Left lung (tissue), 10 donors: ENCODE results near the gene ACOT4. TPM values are rescaled to one million over a fixed set of nuclear protein-coding genes. Genes with fewer than 3 reads are reported as not detected.

ENCODE experiments used
- ATAC-seq: fragments of 200-7000 bp; cut with Tn5 transposase; one replicate; pipeline ENCODE4 v1.9.1; 2020; ENCODE audit warnings: moderate library complexity
- DNase-seq, 4 donors: peaks; one replicate each; pipeline ENCODE4 v3.0.0-alpha.2; 2013 to 2020
- H3K27ac ChIP-seq, 2 donors: fragments of 200-600 bp; sonication (generic) in 1 of 2; one replicate each; pipeline versions ENCODE4 v1.5.0 to v1.8.0; 2020 to 2021
- H3K27me3 ChIP-seq, 2 donors: fragments of 200-600 bp; sonication (generic) in 1 of 2; one replicate each; pipeline versions ENCODE4 v1.5.0 to v1.8.0; 2020 to 2021
- H3K36me3 ChIP-seq, 2 donors: fragments of 200-600 bp; sonication (generic) in 1 of 2; one replicate each; pipeline versions ENCODE4 v1.5.0 to v1.8.0; 2020 to 2021
- H3K4me1 ChIP-seq, 2 donors: fragments of 200-600 bp; one replicate each; pipeline ENCODE4 v1.8.0; 2021
- H3K4me3 ChIP-seq, 2 donors: fragments of 200-600 bp; sonication (generic) in 1 of 2; one replicate each; pipeline versions ENCODE4 v1.5.0 to v1.8.0; 2020 to 2021; ENCODE audit warnings: mild to moderate bottlenecking in 1 of 2
- H3K9me3 ChIP-seq, 2 donors: fragments of 200-600 bp; sonication (generic) in 1 of 2; one replicate each; pipeline versions ENCODE4 v1.5.0 to v1.8.0; 2020 to 2021
- CTCF ChIP-seq, 2 donors: fragments of 200-600 bp; sonication (generic) in 1 of 2; IDR thresholded peaks; one replicate each; pipeline versions ENCODE4 v1.5.0 to v1.8.0; 2021; ENCODE audit warnings: antibody characterized with exemption in 2 of 2
- intact Hi-C, 2 donors: fragments of 100-400 bp; cut with DNase I; formaldehyde crosslinking; loops; one replicate each; pipeline versions ENCODE4 v1.11.2 to v1.14.2; 2022
- polyA plus RNA-seq, 6 donors: library from polyadenylated mRNA; unstranded; fragments of 120-200 nt; gene quantifications; one replicate each; pipeline ENCODE4 v1.2.1, GENCODE V29; 2013; ENCODE audit not compliant: insufficient read length in 6 of 6
- total RNA-seq, 2 donors: library from RNA; stranded (reverse); fragmentation: NEBNext Ultra II Directional; extraction: Animal tissue kit (Norgen Biotek cat#: 25700); gene quantifications; one replicate each; pipeline ENCODE4 v1.2.1, GENCODE V29; 2021
- donor health status: DM: no; HTN: yes; CAD: no.
- donor health status: DM: no; HTN: no; CAD: no.

The ACOT4 gene
- total and polyA plus RNA-seq, 8 donors, result 0.53 to 4.8 (median 0.73) TPM

- Histone ChIP-seq H3K4me3 (no peak overlapping the region), H3K27me3 (peaks cover 0 to 22% of the 10 kb centered on the region in 2 donors), H3K27ac (no peak overlapping the region), H3K36me3 (no peaks in the 10 kb centered on the region), H3K4me1 (peaks cover 0 to 9% of the 10 kb centered on the region in 2 donors), H3K9me3 (no peaks in the 10 kb centered on the region)
- TF ChIP-seq CTCF (IDR thresholded peaks at IDR 0.05), result no peak
- intact Hi-C loops, result no loop called here
- ATAC-seq (no peak), DNase-seq (no peak)
These were observed 21.8 kb downstream of the ACOT4 start for GRCh38 chr14:73613419-73613963.

- H3K4me1 ChIP-seq, result peaks cover 0 to 8% of the 10 kb centered on the region in 2 donors
These were observed 25.2 kb downstream of the ACOT4 start for GRCh38 chr14:73616831-73617230.

GRCh38 chr14:73619524-73619923, 27.9 kb downstream of the ACOT4 start:
- DNase-seq (no peak), ATAC-seq (no peak)
- Histone ChIP-seq H3K27ac (no peak overlapping the region), H3K27me3 (no peaks in the 10 kb centered on the region), H3K4me1 (no peaks in the 10 kb centered on the region), H3K36me3 (no peaks in the 10 kb centered on the region), H3K9me3 (no peaks in the 10 kb centered on the region), H3K4me3 (no peak overlapping the region)
- TF ChIP-seq CTCF (IDR thresholded peaks at IDR 0.05), result no peak
- intact Hi-C loops, result no loop called here

More at GRCh38 chr14:73616831-73617230, 25.2 kb downstream of the ACOT4 start:
- ATAC-seq (no peak), DNase-seq (no peak)
- Histone ChIP-seq H3K27me3 (peaks cover 0 to 19% of the 10 kb centered on the region in 2 donors), H3K36me3 (no peaks in the 10 kb centered on the region), H3K27ac (no peak overlapping the region), H3K9me3 (no peaks in the 10 kb centered on the region), H3K4me3 (no peak overlapping the region)
- TF ChIP-seq CTCF (IDR thresholded peaks at IDR 0.05), result no peak
- intact Hi-C loops, result no loop called here

- H3K4me3 ChIP-seq, result no peak overlapping the region
- H3K36me3 ChIP-seq, result no peaks in the 10 kb centered on the region
- H3K27ac ChIP-seq, result no peak overlapping the region
- DNase-seq (no peak), ATAC-seq (no peak)
- intact Hi-C loops, result no loop called here
- TF ChIP-seq CTCF (IDR thresholded peaks at IDR 0.05), result no peak
- no peaks in the 10 kb centered on the region for H3K9me3 ChIP-seq
- no peaks in the 10 kb centered on the region for H3K4me1 ChIP-seq
- no peaks in the 10 kb centered on the region for H3K27me3 ChIP-seq
These were observed 28.6 kb downstream of the ACOT4 start for GRCh38 chr14:73620268-73620667.

- H3K9me3 ChIP-seq, result no peaks in the 10 kb centered on the region
- no peaks in the 10 kb centered on the region for H3K27me3 ChIP-seq
- intact Hi-C loops, result no loop called here
- no peaks in the 10 kb centered on the region for H3K36me3 ChIP-seq
- no peak for TF ChIP-seq CTCF (IDR thresholded peaks at IDR 0.05)
- H3K4me1 ChIP-seq, result no peaks in the 10 kb centered on the region
- ATAC-seq, result no peak
- H3K4me3 ChIP-seq, result no peak overlapping the region
- no peak overlapping the region for H3K27ac ChIP-seq
- DNase-seq, result no peak
These were observed 31.9 kb downstream of the ACOT4 start for GRCh38 chr14:73623504-73624054.
